ENCODE data around the gene PLCG1.
"Not testable (repeated sequence)": the region's sequence is repeated elsewhere in the genome, so short reads cannot be mapped to it uniquely, and the experiment has no call there.

GRCh38 chr20:41118159-41118558 lies 19.2 kb upstream of the PLCG1 start:
- not testable (repeated sequence) for TF ChIP-seq POLR2A (IDR thresholded peaks at IDR 0.05; ENCODE audit: borderline replicate concordance, extremely low read depth, insufficient read depth, insufficient read length); RAD21 (IDR thresholded peaks at IDR 0.05; ENCODE audit: low read depth); ZFX (IDR thresholded peaks at IDR 0.05); EGR1 (IDR thresholded peaks at IDR 0.05; ENCODE audit: low read depth); REST (IDR thresholded peaks at IDR 0.05; ENCODE audit: low read depth); EZH2 (IDR thresholded peaks at IDR 0.05); MAX (IDR thresholded peaks at IDR 0.05); POLR2AphosphoS5 (IDR thresholded peaks at IDR 0.05; ENCODE audit: low read depth, low read length); CEBPB (IDR thresholded peaks at IDR 0.05; ENCODE audit: low read depth); SP1 (IDR thresholded peaks at IDR 0.05; ENCODE audit: low read depth); SRF (IDR thresholded peaks at IDR 0.05; ENCODE audit: low read depth)
- TF ChIP-seq CTCF (IDR thresholded peaks at IDR 0.05 in 2 of 3, conservative IDR thresholded peaks at IDR 0.05 in 1 of 3; ENCODE audit: borderline replicate concordance in 1 of 3, insufficient read depth in 1 of 3, low read depth in 2 of 3, low read length in 2 of 3), result peak in 1 of 3 experiments; percentile 16; a peak in 2 of 6 replicates
- TF ChIP-seq, protein P1, sequence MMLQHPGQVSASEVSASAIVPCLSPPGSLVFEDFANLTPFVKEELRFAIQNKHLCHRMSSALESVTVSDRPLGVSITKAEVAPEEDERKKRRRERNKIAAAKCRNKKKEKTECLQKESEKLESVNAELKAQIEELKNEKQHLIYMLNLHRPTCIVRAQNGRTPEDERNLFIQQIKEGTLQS (IDR thresholded peaks at IDR 0.05), result not testable (repeated sequence)
